Right renal cortex interstitium (tissue), 3 donors: ENCODE measurements around the gene CCDC92. TPM values are rescaled to one million over a fixed set of nuclear protein-coding genes. Genes with fewer than 3 reads are reported as not detected.

ENCODE experiments used
- DNase-seq, 3 donors: peaks; one replicate each; pipeline ENCODE4 v3.0.0-alpha.2; 2013; ENCODE audit warnings: low read depth in 3 of 3, low spot score in 2 of 3
- polyA plus RNA-seq, 3 donors: library from polyadenylated mRNA; unstranded; fragments of 120-200 nt; gene quantifications; one replicate each; pipeline ENCODE4 v1.2.1, GENCODE V29; 2013; ENCODE audit not compliant: insufficient read length in 3 of 3

The CCDC92 gene
- polyA plus RNA-seq, 3 donors = 38.9 to 45.1 (median 41.4) TPM

DNA sequence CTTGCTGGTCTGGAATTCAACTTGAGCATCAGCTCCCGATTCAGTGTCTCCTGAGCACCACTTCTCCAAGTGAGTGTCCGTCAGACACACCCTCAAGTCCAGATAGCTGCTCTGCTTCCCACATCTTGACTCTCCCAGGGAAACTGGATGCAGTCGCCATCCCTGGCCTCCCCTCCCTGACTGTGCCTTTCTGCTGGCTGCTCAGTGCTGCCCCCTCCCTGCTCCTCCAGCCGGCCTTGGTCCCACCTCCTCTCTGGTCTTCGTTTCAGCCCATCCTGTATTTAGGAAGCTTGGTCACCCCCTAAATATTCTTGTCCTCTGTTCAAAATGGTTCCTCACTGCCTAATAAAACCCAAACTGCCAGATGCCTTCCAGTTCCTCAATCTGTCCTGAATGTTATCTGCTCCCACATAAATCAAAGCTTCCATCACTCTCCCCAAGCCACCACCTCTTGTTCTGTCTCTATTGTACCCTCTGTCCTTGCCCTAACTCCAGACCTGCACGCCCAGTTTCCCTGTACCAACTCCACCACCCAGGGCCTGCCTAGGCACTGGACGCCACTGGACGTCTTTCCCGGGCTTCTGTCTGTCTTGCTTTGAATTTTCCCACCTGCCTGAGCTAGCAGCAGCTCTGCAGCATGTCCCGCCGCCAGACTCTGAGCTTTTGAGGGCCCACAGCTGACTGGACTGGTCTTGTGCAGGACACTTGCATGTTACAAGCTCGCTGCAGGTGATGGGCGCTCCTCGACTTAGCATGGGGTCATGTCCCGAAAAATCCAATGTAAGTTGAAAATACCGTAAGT is 33.8 kb downstream of the CCDC92 start:
- DNase-seq = no peak

GRCh38 chr12:123937707-123938591 is 34.7 kb downstream of the CCDC92 start:
- DNase-seq = no peak

DNA sequence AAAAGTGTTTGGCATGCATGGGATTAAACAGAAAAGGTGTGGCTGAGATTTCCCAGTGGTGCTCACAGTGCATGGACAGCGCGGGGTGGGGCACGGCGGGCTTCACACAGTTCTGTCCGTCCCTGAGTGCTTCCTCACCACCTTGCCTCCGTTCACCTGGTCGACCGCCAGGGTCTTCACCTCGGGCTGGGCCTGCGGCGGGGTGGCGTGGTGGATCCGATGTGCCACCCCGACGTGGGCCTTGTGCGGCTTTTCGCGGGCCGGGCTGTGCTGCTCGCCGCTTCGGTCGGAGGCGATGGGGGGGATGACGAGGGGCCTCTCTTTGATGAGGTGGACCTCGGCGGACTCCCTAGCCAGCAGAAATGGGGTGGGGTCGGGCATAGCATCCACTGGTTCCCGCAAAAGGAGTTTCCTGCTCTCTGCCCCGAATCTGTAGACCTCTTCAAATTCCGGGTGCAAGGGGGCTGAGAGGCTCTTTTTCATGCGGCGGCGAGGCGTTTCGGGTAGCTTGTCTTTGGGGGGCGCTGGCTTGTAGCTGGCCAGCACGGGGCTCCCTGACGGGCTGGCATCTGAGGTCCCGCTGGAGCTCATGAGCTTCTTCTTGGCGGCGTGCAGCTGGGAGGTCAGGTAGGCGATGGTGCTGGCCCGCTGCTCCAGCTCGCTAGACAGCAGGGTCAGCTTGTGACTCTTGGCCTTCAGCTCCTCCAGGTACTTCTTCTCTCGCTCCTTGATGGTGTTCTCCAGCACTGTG is 35.5 kb downstream of the CCDC92 start:
- DNase-seq = no peak

- DNase-seq = no peak
These were observed 36.2 kb downstream of the CCDC92 start for GRCh38 chr12:123936471-123936870.

- DNase-seq = no peak
These were observed 36.7 kb downstream of the CCDC92 start for GRCh38 chr12:123935956-123936355.

- no peak for DNase-seq
These were observed 37.8 kb downstream of the CCDC92 start for GRCh38 chr12:123934829-123935228.

DNA sequence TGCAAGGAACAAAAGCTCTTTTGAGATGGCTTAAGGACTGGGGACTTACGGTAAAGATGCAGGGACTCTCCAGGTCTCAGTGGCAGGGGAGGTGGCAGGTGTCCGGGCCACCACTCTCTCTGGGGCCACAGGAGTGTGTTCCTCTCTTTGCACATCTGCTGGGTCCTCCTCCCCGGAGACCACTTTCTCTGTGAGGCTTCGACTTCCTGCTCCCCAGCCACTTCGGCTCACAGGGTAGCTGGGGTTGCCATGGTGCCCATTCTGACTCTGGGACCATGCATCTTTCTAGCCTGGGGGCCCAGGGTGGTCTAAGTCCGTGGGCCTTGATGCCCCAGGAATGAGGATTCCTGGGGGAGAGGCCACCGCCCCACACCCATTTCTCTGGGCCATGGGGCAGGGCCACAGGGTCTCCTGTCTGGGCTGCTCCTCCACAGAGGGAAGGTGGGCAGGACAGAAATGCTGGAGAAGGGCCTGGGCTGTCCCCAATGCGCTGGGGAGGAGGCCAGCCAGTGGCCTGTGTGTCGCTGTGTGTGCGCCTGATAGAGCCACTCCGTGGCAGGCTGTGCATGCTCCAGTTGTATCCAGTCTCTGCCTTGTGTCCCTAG is 38.5 kb downstream of the CCDC92 start:
- no peak for DNase-seq

- DNase-seq = no peak
These were observed 39.4 kb downstream of the CCDC92 start for GRCh38 chr12:123933214-123933613.

DNA sequence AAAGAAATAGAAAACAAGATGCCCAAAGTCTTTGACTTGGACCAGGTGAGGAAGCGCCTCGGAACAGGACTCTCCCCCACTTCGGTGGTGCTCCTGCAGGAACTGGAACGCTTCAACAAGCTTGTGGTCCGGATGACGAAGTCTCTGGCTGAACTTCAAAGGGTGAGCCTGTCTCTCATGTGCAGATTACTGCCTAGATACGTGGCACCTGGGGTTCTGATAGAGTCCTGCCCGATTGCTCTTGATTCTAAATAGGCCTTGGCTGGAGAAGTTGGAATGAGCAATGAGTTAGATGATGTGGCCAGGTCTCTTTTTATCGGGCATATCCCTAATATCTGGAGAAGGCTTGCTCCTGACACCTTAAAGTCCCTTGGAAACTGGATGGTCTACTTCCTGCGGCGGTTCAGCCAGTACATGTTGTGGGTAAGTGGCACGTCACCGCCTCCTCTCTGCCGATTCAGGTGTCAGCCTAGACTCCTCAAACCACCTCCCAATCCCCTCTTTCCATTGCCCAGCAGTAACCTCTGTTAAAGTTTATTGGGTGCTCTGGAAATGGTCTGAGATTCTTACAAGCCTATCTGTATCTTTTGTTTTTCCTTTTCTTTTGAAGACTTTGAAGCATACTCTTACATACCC is 40.8 kb downstream of the CCDC92 start:
- DNase-seq = no peak

- no peak for DNase-seq
These were observed 42.6 kb downstream of the CCDC92 start for GRCh38 chr12:123929946-123930583.

DNA sequence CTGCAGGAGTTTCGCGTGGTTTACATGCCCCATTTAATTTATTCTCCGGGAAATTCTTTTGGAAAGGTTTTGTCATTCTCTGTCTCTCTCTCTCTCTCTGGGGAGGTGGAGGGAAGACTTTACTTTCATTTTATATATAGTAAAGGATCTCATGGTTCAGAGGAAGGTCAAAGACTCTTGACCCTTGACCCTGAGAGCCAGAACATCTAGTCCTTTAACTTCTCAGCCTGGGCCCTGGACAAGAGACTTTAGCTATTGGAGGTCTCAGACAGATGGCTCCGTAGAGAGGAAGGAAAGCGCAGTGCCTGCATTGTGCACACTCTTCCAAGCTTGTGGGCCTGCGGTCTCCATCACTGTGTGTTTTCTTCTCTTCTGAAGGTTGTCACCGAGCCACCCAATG is 43.7 kb downstream of the CCDC92 start:
- DNase-seq = no peak

DNA sequence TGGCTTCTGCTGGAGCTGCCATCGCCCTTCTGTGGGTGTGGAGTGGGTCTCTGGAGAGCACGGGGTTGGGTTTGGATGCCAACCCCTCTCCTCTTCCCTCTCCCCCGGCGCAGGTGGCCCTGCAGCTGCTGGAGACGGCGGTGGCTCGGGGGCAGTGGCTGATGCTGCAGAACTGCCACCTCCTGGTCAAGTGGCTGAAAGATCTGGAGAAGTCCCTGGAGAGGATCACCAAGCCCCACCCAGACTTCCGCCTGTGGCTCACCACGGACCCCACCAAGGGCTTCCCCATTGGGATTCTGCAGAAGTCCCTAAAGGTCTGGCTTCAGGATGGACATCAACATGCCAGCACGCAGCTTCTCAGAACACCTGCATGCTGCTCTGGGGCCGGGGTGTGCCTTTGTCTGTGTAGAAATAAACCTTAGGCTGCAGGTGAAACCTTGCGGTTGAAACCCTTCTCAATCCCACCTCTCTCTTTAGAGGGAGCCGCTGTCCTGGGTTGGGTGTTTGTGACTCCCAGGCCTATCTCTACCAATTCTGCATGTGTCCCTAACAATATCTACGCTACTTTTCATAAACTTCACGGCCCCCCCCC is 44.3 kb downstream of the CCDC92 start:
- DNase-seq = no peak

DNA sequence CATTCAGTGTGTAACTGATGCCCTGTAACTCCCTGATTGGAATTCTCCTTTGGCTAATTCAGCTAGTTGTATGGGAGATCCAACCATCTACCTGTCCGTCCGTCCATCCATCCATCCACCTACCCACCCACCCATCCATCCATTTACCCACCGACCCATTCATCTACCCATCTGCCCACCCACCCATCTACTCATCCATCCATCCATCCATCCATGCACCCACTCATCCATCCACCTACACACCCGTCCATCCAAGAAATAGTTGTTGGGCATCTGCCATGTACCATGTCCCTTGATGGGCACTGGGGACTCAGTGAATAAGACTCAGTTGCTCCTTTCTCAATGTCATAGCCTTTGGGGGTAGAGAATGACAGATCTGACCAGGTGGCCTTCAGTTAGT is 48.1 kb downstream of the CCDC92 start:
- DNase-seq = no peak

- no peak for DNase-seq
These were observed 48.7 kb downstream of the CCDC92 start for GRCh38 chr12:123923927-123924326.

DNA sequence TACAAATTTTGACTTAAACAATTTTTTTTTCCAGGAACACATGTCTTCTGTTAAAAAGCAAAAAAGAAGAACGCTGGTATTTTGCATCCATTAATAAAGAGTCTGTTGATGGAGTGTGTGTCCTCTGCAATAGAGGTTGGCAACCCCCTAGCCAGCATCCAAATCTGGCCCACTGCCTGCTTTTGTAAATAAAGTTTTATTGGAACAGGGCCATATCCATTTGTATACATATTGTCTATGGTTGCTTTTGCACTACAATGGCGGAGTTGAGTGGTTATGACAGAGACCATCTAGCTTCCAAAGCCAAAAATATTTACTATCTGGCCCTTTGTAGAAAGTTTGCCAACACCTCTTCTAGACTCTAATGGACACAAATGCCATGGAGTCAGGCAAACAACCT is 49.6 kb downstream of the CCDC92 start:
- DNase-seq = no peak

GRCh38 chr12:123919980-123920360 is 52.7 kb downstream of the CCDC92 start:
- DNase-seq = no peak

- DNase-seq = no peak
These were observed 55.2 kb downstream of the CCDC92 start for GRCh38 chr12:123917337-123917850.

GRCh38 chr12:123916729-123917128 is 55.9 kb downstream of the CCDC92 start:
- DNase-seq = no peak

GRCh38 chr12:123914726-123915333 is 57.8 kb downstream of the CCDC92 start:
- no peak for DNase-seq
